ENCODE data around the gene SKAP1.

GRCh38 chr17:48344251-48344650 lies 85.8 kb downstream of the SKAP1 start:
- TF ChIP-seq, protein P1, sequence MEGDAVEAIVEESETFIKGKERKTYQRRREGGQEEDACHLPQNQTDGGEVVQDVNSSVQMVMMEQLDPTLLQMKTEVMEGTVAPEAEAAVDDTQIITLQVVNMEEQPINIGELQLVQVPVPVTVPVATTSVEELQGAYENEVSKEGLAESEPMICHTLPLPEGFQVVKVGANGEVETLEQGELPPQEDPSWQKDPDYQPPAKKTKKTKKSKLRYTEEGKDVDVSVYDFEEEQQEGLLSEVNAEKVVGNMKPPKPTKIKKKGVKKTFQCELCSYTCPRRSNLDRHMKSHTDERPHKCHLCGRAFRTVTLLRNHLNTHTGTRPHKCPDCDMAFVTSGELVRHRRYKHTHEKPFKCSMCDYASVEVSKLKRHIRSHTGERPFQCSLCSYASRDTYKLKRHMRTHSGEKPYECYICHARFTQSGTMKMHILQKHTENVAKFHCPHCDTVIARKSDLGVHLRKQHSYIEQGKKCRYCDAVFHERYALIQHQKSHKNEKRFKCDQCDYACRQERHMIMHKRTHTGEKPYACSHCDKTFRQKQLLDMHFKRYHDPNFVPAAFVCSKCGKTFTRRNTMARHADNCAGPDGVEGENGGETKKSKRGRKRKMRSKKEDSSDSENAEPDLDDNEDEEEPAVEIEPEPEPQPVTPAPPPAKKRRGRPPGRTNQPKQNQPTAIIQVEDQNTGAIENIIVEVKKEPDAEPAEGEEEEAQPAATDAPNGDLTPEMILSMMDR (conservative IDR thresholded peaks at IDR 0.05): no peak
- TF ChIP-seq EZH2 (IDR thresholded peaks at IDR 0.05; ENCODE audit: low read depth): no peak
